PC-3 (cell line): ENCODE data around the gene SHROOM3. TPM values are rescaled to one million over a fixed set of nuclear protein-coding genes. Genes with fewer than 3 reads are reported as not detected.

Experiments used
- ATAC-seq: fragments of 200-7000 bp; cut with Tn5 transposase; 2 replicates; pipeline ENCODE4 v1.9.1; 2020; ENCODE audit warnings: mild to moderate bottlenecking, moderate library complexity
- BruUV-seq: library from RNA; stranded (reverse); fragments of 400-500 nt; replicated peaks from 2 replicates; lab custom pipeline; 2021; lab: Mats Ljungman, UMichigan
- CTCF ChIA-PET: fragments of 300-600 bp; sonication (Branson Sonifier 250); formaldehyde crosslinking; loops from one replicate; lab custom pipeline; 2022; ENCODE audit warnings: antibody characterized with exemption; lab: Charles Lee
- POLR2A ChIA-PET: fragments of 300-600 bp; sonication (Branson Sonifier 250); formaldehyde crosslinking; loops from one replicate; lab custom pipeline; 2022; ENCODE audit warnings: antibody characterized with exemption; ENCODE audit not compliant: unreplicated experiment; lab: Charles Lee
- DNase-seq: peaks from one replicate; pipeline ENCODE4 v3.0.0-alpha.2; 2015
- H2AFZ ChIP-seq: fragments of 300-600 bp; sonication (generic); 2 replicates; pipeline ENCODE4 v1.6.0; 2016; ENCODE audit warnings: antibody characterized with exemption, low read length
- H3F3A ChIP-seq: fragments of 300-600 bp; sonication (generic); one replicate; pipeline ENCODE4 v1.6.0; 2017; ENCODE audit warnings: antibody characterized with exemption, low read length, control low read depth, mild to moderate bottlenecking; ENCODE audit not compliant: unreplicated experiment
- H3K27ac ChIP-seq: fragments of 300-600 bp; sonication (generic); 2 replicates; pipeline ENCODE4 v1.5.1; 2016; ENCODE audit warnings: mild to moderate bottlenecking, low read length
- H3K27me3 ChIP-seq: fragments of 300-600 bp; sonication (generic); 2 replicates; pipeline ENCODE4 v1.6.1; 2016; ENCODE audit warnings: low read length, mixed read lengths
- H3K36me3 ChIP-seq: fragments of 300-600 bp; sonication (generic); 2 replicates; pipeline ENCODE4 v1.6.1; 2016; ENCODE audit warnings: low read depth, mixed run types, low read length, mixed read lengths
- H3K4me1 ChIP-seq: fragments of 300-600 bp; sonication (generic); 2 replicates; pipeline ENCODE4 v1.5.1; 2016; ENCODE audit warnings: low read length; ENCODE audit not compliant: insufficient read depth
- H3K4me2 ChIP-seq: fragments of 300-600 bp; sonication (generic); 2 replicates; pipeline ENCODE4 v1.6.0; 2016; ENCODE audit warnings: low read length
- H3K4me3 ChIP-seq: fragments of 300-600 bp; sonication (generic); 2 replicates; pipeline ENCODE4 v1.5.1; 2016; ENCODE audit warnings: mild to moderate bottlenecking, low read length, mixed read lengths
- H3K79me2 ChIP-seq: fragments of 300-600 bp; sonication (generic); 2 replicates; pipeline ENCODE4 v1.6.1; 2017; ENCODE audit warnings: low read length, mixed read lengths
- H3K9ac ChIP-seq: fragments of 300-600 bp; sonication (generic); 2 replicates; pipeline ENCODE4 v1.6.0; 2016; ENCODE audit warnings: mild to moderate bottlenecking, low read length
- H3K9me2 ChIP-seq: fragments of 300-600 bp; sonication (generic); replicated peaks from 2 replicates; pipeline ENCODE4 v1.6.1; 2016; ENCODE audit warnings: mixed run types, low read length, mixed read lengths
- H3K9me3 ChIP-seq: fragments of 300-600 bp; sonication (generic); 2 replicates; pipeline ENCODE4 v1.6.1; 2016; ENCODE audit warnings: low read length, mixed read lengths
- H4K20me1 ChIP-seq: fragments of 300-600 bp; sonication (generic); 2 replicates; pipeline ENCODE4 v1.6.1; 2016; ENCODE audit warnings: low read length, mixed read lengths
- CTCF ChIP-seq: fragments of 300-600 bp; sonication (generic); conservative IDR thresholded peaks from 2 replicates; pipeline ENCODE4 v1.5.1; 2017; ENCODE audit warnings: antibody characterized with exemption, low read depth, mild to moderate bottlenecking, low read length
- EZH2 ChIP-seq: fragments of 300-600 bp; sonication (generic); IDR thresholded peaks from one replicate; pipeline ENCODE4 v1.6.1; 2017; ENCODE audit warnings: antibody characterized with exemption, mild to moderate bottlenecking, low read length; ENCODE audit not compliant: unreplicated experiment
- EZH2phosphoT487 ChIP-seq: fragments of 300-600 bp; sonication (generic); IDR thresholded peaks from 2 replicates; pipeline ENCODE4 v1.6.1; 2018; ENCODE audit warnings: mild to moderate bottlenecking, antibody characterized with exemption, low read length, borderline replicate concordance
- intact Hi-C: fragments of 100-400 bp; cut with micrococcal nuclease; formaldehyde crosslinking; loops from 2 replicates; pipeline ENCODE4 v1.9.0; 2023
- total RNA-seq: library from RNA; depleted of rRNA; stranded (reverse); fragments of >200 nt; gene quantifications from 2 replicates; pipeline ENCODE4 v1.2.3, GENCODE V29; 2014

The SHROOM3 gene
- total RNA-seq, 1 experiment from 2014 or later = 27.8 TPM

GRCh38 chr4:76439491-76439890 is 4.5 kb downstream of the SHROOM3 start:
- intact Hi-C loops = no loop called here
- CTCF ChIA-PET = no interaction called here

GRCh38 chr4:76441881-76442280 is 6.9 kb downstream of the SHROOM3 start:
- no peak overlapping the region for H3K27ac ChIP-seq
- H3K79me2 ChIP-seq = no peaks in the 10 kb centered on the region
- no peaks in the 10 kb centered on the region for H3K9me3 ChIP-seq
- H3K4me2 ChIP-seq = no peak overlapping the region
- H3K4me3 ChIP-seq = no peak overlapping the region
- no peak for TF ChIP-seq CTCF
- no peak for TF ChIP-seq EZH2phosphoT487
- no peak for TF ChIP-seq EZH2
- H3K9ac ChIP-seq = no peak overlapping the region
- no peaks in the 10 kb centered on the region for H3K27me3 ChIP-seq
- no TSS peak for BruUV-seq
- intact Hi-C loops = no loop called here
- CTCF ChIA-PET = no interaction called here
- ATAC-seq = no peak
- no peak overlapping the region for H2AFZ ChIP-seq
- no peaks in the 10 kb centered on the region for H3K36me3 ChIP-seq
- no peaks in the 10 kb centered on the region for H4K20me1 ChIP-seq
- no peaks in the 10 kb centered on the region for H3F3A ChIP-seq
- no peaks in the 10 kb centered on the region for H3K4me1 ChIP-seq
- no peaks in the 10 kb centered on the region for H3K9me2 ChIP-seq
- no peak for DNase-seq
- POLR2A ChIA-PET = no interaction called here

More at GRCh38 chr4:76439491-76439890, 4.5 kb downstream of the SHROOM3 start:
- no peaks in the 10 kb centered on the region for H4K20me1 ChIP-seq
- no peak overlapping the region for H3K9ac ChIP-seq
- H3K4me1 ChIP-seq = 0 out of 2 replicates have a peak, but pooled peaks cover 3% of the 10 kb centered on the region
- H3K9me3 ChIP-seq = no peaks in the 10 kb centered on the region
- POLR2A ChIA-PET = no interaction called here
- no peak for TF ChIP-seq EZH2phosphoT487
- TF ChIP-seq EZH2 = no peak
- no peak for TF ChIP-seq CTCF
- no peak for ATAC-seq
- no peaks in the 10 kb centered on the region for H3K27me3 ChIP-seq
- no peaks in the 10 kb centered on the region for H3K9me2 ChIP-seq
- no peak overlapping the region for H2AFZ ChIP-seq
- DNase-seq = no peak
- no peak overlapping the region for H3K4me2 ChIP-seq
- no peaks in the 10 kb centered on the region for H3K36me3 ChIP-seq
- BruUV-seq = no TSS peak
- no peaks in the 10 kb centered on the region for H3K79me2 ChIP-seq
- H3F3A ChIP-seq = no peaks in the 10 kb centered on the region
- H3K27ac ChIP-seq = no peak overlapping the region
- no peak overlapping the region for H3K4me3 ChIP-seq

- no peak overlapping the region for H3K4me3 ChIP-seq
- no peaks in the 10 kb centered on the region for H3K9me3 ChIP-seq
- no peak overlapping the region for H3K27ac ChIP-seq
- H3K27me3 ChIP-seq = no peaks in the 10 kb centered on the region
- H3K79me2 ChIP-seq = no peaks in the 10 kb centered on the region
- CTCF ChIA-PET = no interaction called here
- H3K4me2 ChIP-seq = no peak overlapping the region
- POLR2A ChIA-PET = no interaction called here
- no TSS peak for BruUV-seq
- H2AFZ ChIP-seq = no peak overlapping the region
- H3K9ac ChIP-seq = no peak overlapping the region
- intact Hi-C loops = no loop called here
- no peaks in the 10 kb centered on the region for H3K9me2 ChIP-seq
- no peaks in the 10 kb centered on the region for H4K20me1 ChIP-seq
- no peaks in the 10 kb centered on the region for H3K36me3 ChIP-seq
- no peaks in the 10 kb centered on the region for H3F3A ChIP-seq
- TF ChIP-seq EZH2phosphoT487 (no peak), EZH2 (no peak), CTCF (no peak)
- ATAC-seq (no peak), DNase-seq (no peak)
- H3K4me1 ChIP-seq = no peaks in the 10 kb centered on the region
Measured at GRCh38 chr4:76442807-76443206, 7.8 kb downstream of the SHROOM3 start.
